ENCODE measurements around the gene PSORS1C2. TPM values are rescaled to one million over a fixed set of nuclear protein-coding genes. Genes with fewer than 3 reads are reported as not detected.

Gene PSORS1C2
- total RNA-seq, 1 donor from 2014 or later: not detected

DNA sequence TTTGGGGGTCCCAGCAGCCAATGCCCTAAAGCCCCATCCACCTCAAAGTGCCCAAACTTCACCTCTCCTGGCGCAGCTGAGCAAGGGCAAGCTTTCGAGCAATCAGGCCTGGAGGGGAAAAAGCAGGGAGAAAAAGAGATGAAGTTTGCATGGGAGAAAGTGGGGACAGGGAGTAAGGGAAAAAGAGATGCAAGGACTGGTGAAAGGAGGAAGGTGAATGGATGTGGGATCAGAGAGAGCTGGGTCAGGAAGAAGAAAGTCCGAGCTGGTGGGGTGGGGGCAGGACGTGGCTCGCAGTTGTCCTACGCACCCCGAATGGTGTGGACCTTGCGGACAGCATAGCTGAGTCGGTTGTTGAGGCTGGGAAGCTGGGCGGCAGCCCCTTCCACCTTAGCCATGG lies 6.5 kb upstream of the PSORS1C2 start:
- H3K27ac Mint-ChIP-seq (ENCODE audit: unreplicated experiment): no peak overlapping the region
- DNase-seq (ENCODE audit: low spot score): no peak
- no peaks in the 10 kb centered on the region for H3K27me3 Mint-ChIP-seq (ENCODE audit: low read depth)
- peaks cover 9% of the 10 kb centered on the region for H3K36me3 Mint-ChIP-seq (ENCODE audit: low read depth)
- peaks cover 17% of the 10 kb centered on the region for H3K4me1 Mint-ChIP-seq (ENCODE audit: low read depth)
- TF ChIP-seq CTCF (IDR thresholded peaks at IDR 0.05): no peak
- H3K9me3 Mint-ChIP-seq (ENCODE audit: low read depth): no peaks in the 10 kb centered on the region
- no peak overlapping the region for H3K4me3 Mint-ChIP-seq (ENCODE audit: unreplicated experiment)

DNA sequence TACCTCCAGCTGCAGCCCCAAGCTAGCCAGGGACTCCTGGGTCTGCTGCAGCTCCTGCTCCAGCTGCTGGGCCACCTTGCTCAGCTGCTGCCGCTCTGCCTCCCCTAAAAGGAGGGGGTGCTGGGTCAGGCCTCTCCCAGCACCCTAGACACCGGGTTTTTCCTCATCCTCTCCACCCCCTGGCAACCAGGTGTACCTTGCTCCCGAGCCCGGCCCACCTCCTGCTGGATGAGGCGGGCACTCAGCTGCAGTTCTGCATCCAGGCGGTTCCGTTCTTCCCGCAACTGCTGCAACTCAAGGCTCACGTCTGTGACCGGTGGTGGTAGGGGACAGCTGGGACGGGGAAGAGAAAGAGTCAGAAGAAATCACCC lies 6.1 kb upstream of the PSORS1C2 start:
- no peak overlapping the region for H3K4me3 Mint-ChIP-seq (ENCODE audit: unreplicated experiment)
- TF ChIP-seq CTCF (IDR thresholded peaks at IDR 0.05): no peak
- H3K9me3 Mint-ChIP-seq (ENCODE audit: low read depth): no peaks in the 10 kb centered on the region
- H3K36me3 Mint-ChIP-seq (ENCODE audit: low read depth): peaks cover 9% of the 10 kb centered on the region
- H3K27me3 Mint-ChIP-seq (ENCODE audit: low read depth): no peaks in the 10 kb centered on the region
- peaks cover 17% of the 10 kb centered on the region for H3K4me1 Mint-ChIP-seq (ENCODE audit: low read depth)
- no peak overlapping the region for H3K27ac Mint-ChIP-seq (ENCODE audit: unreplicated experiment)
- DNase-seq (ENCODE audit: low spot score): no peak

DNA sequence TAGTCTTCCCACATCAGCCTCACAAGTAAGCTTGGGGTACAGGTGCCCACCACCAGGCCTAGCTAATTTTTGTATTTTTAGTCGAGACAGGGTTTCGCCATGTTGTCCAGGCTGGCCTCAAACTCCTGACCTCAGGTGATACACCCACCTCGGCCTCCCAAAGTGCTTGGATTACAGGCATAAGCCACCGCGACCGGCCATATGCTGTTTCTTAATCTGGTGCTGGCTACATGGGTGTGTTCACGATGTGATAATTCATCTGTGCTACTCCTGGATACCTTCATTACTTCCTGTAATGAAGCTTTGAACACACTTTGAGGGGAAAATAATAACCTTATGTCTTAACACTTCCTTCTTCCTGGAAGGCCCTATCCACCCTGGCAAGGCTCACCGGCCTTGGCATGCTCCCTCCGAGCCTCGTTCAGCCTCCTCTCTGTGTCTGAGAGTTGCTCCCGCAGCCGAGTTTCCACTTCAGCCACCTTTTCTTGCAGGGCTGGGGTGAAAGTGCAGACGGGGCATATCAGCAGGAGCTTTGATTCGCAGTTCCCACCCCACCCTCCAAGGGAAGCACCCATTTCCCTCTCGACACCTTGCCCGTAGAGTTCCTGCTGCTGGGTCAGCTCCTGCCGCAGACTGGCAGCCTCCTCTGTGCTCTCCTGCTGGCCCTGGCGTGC lies 5.6 kb upstream of the PSORS1C2 start:
- H3K4me1 Mint-ChIP-seq (ENCODE audit: low read depth): peaks cover 22% of the 10 kb centered on the region
- peaks cover 9% of the 10 kb centered on the region for H3K36me3 Mint-ChIP-seq (ENCODE audit: low read depth)
- no peak overlapping the region for H3K27ac Mint-ChIP-seq (ENCODE audit: unreplicated experiment)
- no peak for DNase-seq (ENCODE audit: low spot score)
- H3K27me3 Mint-ChIP-seq (ENCODE audit: low read depth): no peaks in the 10 kb centered on the region
- TF ChIP-seq CTCF (IDR thresholded peaks at IDR 0.05): no peak
- no peaks in the 10 kb centered on the region for H3K9me3 Mint-ChIP-seq (ENCODE audit: low read depth)
- no peak overlapping the region for H3K4me3 Mint-ChIP-seq (ENCODE audit: unreplicated experiment)

DNA sequence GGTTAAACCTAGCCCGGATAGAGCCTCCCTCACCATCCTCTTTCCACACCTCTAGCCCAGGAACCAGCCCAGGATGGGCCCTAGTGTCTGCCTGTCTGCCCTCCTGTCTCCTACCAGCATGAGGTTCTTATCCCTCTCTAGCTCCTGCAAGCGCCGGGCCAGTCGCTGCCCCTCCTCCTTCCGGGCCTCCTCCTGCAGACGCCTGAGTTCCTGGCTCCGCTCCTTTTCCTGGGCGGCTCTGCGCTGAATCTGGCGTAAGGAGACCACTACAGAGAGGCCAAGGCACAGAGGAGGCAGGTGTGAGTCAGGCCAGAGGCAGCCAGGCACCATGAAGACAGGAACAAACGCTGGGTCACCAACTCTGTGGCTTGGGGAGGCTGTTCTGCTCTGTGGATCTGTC lies 4.3 kb upstream of the PSORS1C2 start:
- no peak for DNase-seq (ENCODE audit: low spot score)
- TF ChIP-seq CTCF (IDR thresholded peaks at IDR 0.05): no peak
- Mint-ChIP-seq H3K36me3 (ENCODE audit: low read depth) (peaks cover 9% of the 10 kb centered on the region), H3K4me3 (ENCODE audit: unreplicated experiment) (no peak overlapping the region), H3K9me3 (ENCODE audit: low read depth) (no peaks in the 10 kb centered on the region), H3K4me1 (ENCODE audit: low read depth) (peaks cover 26% of the 10 kb centered on the region), H3K27ac (ENCODE audit: unreplicated experiment) (peak overlapping the region; percentile 73), H3K27me3 (ENCODE audit: low read depth) (no peaks in the 10 kb centered on the region)

GRCh38 chr6:31142361-31142761 lies 3.5 kb upstream of the PSORS1C2 start:
- no peak for TF ChIP-seq CTCF (IDR thresholded peaks at IDR 0.05)
- no peak overlapping the region for H3K27ac Mint-ChIP-seq (ENCODE audit: unreplicated experiment)
- no peak for DNase-seq (ENCODE audit: low spot score)

More at GRCh38 chr6:31142361-31142761, 3.5 kb upstream of the PSORS1C2 start:
- Mint-ChIP-seq H3K9me3 (ENCODE audit: low read depth) (no peaks in the 10 kb centered on the region), H3K4me3 (ENCODE audit: unreplicated experiment) (no peak overlapping the region), H3K4me1 (ENCODE audit: low read depth) (peaks cover 34% of the 10 kb centered on the region), H3K36me3 (ENCODE audit: low read depth) (peaks cover 9% of the 10 kb centered on the region), H3K27me3 (ENCODE audit: low read depth) (no peaks in the 10 kb centered on the region)
